HUES6 (cell line): ENCODE data around the gene OCA2.

Experiments
- H3K27ac ChIP-seq: 2 replicates; pipeline ENCODE4 v1.7.0; 2013; ENCODE audit warnings: low read depth, mild to moderate bottlenecking, low read length, inconsistent platforms
- H3K27me3 ChIP-seq: 2 replicates; pipeline ENCODE4 v1.6.1; 2013; ENCODE audit warnings: low read length; ENCODE audit not compliant: control insufficient read depth, insufficient read depth
- H3K36me3 ChIP-seq: 2 replicates; pipeline ENCODE4 v1.6.1; 2013; ENCODE audit warnings: low read length; ENCODE audit not compliant: control insufficient read depth, insufficient read depth
- H3K4me1 ChIP-seq: 2 replicates; pipeline ENCODE4 v1.6.1; 2013; ENCODE audit warnings: low read length; ENCODE audit not compliant: control insufficient read depth, insufficient read depth
- H3K4me3 ChIP-seq: 2 replicates; pipeline ENCODE4 v1.5.1; 2013; ENCODE audit warnings: low read depth, low read length
- H3K9ac ChIP-seq: one replicate; pipeline ENCODE4 v1.6.1; 2013; ENCODE audit warnings: mild to moderate bottlenecking, low read length
- H3K9me3 ChIP-seq: 2 replicates; pipeline ENCODE4 v1.6.1; 2013; ENCODE audit warnings: low read depth, low read length; ENCODE audit not compliant: control insufficient read depth, insufficient read depth

Gene OCA2

GRCh38 chr15:28101983-28102441 lies 2.9 kb upstream of the OCA2 start:
- H3K27me3 ChIP-seq = peaks cover 87% of the 10 kb centered on the region
- H3K27ac ChIP-seq = no peak overlapping the region
- no peak overlapping the region for H3K9ac ChIP-seq
- H3K36me3 ChIP-seq = no peaks in the 10 kb centered on the region
- H3K9me3 ChIP-seq = no peaks in the 10 kb centered on the region
- peaks cover 20% of the 10 kb centered on the region; the same call in 1 of the 2 replicates for H3K4me1 ChIP-seq
- no peak overlapping the region for H3K4me3 ChIP-seq

DNA sequence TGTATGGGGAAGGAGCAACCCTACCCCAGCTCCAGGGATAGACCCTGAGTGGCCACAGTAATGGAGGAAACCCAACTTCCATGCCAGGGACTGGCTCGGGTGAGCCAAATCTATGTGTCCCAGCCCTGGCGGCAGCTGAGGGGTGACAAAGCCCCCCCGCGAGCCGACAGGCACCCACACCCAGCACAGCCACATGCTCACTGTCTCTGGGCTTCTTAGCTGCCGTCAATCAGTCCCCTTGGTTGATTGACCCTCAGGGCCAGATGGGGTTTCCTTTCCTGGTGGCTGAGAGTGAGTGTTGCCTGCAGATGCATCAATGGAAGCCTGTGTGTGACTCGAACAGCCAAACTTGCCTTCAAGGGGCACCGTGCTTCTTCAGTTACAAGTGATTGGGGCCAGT lies 2.1 kb upstream of the OCA2 start:
- H3K27me3 ChIP-seq = peaks cover 87% of the 10 kb centered on the region
- H3K36me3 ChIP-seq = no peaks in the 10 kb centered on the region
- H3K9ac ChIP-seq = no peak overlapping the region
- no peaks in the 10 kb centered on the region for H3K9me3 ChIP-seq
- no peak overlapping the region for H3K27ac ChIP-seq
- H3K4me3 ChIP-seq = no peak overlapping the region
- H3K4me1 ChIP-seq = peaks cover 25% of the 10 kb centered on the region; the same call in 1 of the 2 replicates

DNA sequence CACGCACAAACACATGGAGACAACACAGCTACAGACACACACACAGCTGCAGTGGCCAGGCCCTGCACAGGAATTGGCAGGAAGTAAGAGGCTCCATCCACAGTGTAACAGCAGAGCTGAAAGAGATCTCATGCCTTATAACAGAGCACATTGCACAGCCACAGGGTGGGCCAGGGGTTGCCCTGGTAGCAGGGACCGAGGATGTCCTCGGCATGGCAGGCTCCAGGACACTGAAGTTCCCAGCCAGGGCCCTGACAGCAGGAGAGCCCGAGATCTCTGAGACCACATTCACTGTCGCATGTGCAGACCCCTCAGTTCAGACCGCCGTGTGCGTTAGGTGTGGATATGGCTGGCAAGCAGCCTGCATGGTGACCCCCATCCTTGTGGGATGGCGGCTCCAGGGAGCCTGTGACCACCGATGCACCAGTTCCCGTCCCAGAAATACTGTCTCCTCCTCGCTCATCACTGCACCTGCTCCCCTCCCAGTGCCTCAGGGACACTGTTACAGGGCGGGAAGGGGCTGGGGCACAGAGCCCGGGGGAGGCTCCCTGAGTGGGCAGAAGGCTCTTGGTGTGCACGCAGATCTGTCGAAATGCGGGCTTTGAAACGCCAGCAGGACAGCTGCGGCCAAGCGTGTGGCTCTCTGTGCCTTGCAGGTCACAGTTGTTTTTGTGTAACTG lies 1.5 kb upstream of the OCA2 start:
- no peak overlapping the region for H3K9ac ChIP-seq
- no peak overlapping the region for H3K27ac ChIP-seq
- no peak overlapping the region for H3K4me3 ChIP-seq
- no peaks in the 10 kb centered on the region for H3K36me3 ChIP-seq
- peaks cover 87% of the 10 kb centered on the region for H3K27me3 ChIP-seq
- H3K4me1 ChIP-seq = peaks cover 26% of the 10 kb centered on the region; the same call in 1 of the 2 replicates
- no peaks in the 10 kb centered on the region for H3K9me3 ChIP-seq

- Histone ChIP-seq H3K9ac (no peak overlapping the region), H3K4me1 (peaks cover 28% of the 10 kb centered on the region; the same call in 1 of the 2 replicates), H3K9me3 (no peaks in the 10 kb centered on the region), H3K27me3 (peaks cover 88% of the 10 kb centered on the region), H3K36me3 (no peaks in the 10 kb centered on the region), H3K27ac (no peak overlapping the region), H3K4me3 (peak overlapping the region; percentile 57)
Observed at GRCh38 chr15:28099555-28100140, 533 bp upstream of the OCA2 start.

DNA sequence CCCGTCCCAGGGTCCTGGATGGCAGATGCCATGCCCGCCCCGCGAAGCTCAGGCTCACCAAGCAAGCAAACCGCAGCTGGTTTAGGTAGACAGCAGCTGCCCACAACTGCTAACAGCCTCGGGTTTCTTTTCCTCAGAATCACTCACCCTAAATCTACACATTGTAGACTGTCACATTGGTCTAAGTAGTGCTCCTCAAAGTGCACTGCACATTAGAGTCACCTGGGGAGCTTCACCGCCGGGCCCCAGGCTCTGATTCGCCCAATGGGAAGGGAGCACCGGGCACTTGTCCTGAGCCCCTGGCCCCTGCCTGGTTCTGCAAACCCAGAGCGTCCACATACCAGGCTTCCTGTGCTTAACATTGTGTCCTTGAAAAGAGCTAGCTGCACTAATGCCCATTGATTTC lies 752 bp downstream of the OCA2 start:
- no peaks in the 10 kb centered on the region for H3K9me3 ChIP-seq
- no peak overlapping the region for H3K9ac ChIP-seq
- peaks cover 95% of the 10 kb centered on the region for H3K27me3 ChIP-seq
- no peak overlapping the region for H3K27ac ChIP-seq
- H3K36me3 ChIP-seq = no peaks in the 10 kb centered on the region
- peaks cover 31% of the 10 kb centered on the region for H3K4me1 ChIP-seq
- H3K4me3 ChIP-seq = peak overlapping the region; percentile 67; the same call in 1 of the 2 replicates

DNA sequence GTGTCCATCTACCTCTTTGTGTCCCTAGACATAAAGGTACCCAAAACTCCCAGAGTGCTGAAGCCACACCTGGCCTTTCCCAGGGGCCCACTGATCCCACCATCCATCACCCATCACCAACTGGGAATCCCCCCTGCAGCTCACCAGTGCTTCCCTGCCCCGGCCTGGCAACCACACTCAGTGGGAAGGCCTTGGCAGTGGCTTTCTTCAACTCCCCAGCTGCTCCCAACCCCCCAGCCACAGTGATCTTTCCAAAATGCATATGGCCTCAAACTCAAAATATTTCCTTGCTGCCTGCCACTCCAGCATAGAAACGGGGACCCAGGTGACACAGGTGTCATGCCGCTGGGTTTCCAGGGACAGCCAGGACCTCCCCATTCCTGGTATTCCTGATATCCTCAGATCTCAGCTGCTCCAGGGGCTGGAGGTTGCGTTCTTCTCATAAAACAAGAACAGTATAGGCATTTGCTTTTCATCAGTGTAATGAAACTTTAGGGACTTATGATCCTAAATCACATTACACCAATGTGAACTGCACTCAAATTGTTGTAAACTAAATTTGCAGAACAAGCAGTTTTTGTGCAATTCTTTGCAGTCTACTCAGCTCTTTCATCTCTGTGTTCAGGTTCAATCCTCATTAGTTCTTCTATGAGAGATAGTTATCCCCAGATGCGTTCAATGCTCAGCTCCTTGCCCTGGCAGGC lies 1.3 kb downstream of the OCA2 start:
- peaks cover 96% of the 10 kb centered on the region for H3K27me3 ChIP-seq
- no peaks in the 10 kb centered on the region for H3K36me3 ChIP-seq
- H3K4me3 ChIP-seq = no peak overlapping the region
- peaks cover 31% of the 10 kb centered on the region for H3K4me1 ChIP-seq
- H3K9ac ChIP-seq = no peak overlapping the region
- no peaks in the 10 kb centered on the region for H3K9me3 ChIP-seq
- no peak overlapping the region for H3K27ac ChIP-seq

DNA sequence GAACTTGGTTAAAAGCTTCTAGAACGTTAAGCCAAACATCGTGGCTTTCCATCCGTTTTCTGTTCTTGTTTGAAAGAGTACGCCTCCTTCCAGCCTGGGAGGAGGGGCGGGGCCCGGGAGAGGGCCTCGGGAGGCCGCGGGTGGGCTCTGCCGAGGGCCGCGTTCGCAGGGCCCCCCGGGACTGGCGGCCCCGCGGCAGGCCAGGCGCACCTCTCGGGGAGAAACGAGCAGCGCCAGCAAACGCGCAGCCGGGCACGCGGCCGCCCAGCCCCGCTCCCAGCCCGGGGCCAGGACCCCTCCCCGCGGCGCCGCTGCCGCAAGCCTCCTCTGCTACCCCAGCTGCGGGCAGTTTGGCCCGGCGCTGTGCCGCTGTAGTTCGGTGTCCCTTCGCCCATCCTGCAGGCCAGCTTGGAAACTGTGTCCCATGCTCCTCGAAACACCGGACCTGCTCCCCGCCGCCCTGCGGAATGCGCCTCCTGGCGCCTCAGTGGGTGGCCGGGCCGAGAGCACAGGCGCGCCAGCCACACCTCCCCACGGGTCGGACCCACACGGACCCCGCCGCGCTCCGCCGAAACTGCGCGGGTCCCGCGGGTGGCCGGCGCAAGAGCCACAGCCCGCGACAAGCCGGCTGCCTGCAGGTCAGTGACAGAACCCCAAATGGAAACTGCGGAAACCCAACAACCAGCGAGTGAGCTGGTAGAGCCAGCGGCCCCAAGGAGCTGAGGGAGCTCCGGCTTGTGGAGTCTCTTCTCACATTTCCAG lies 2.3 kb downstream of the OCA2 start:
- Histone ChIP-seq H3K9ac (peak overlapping the region; percentile 30), H3K4me3 (peak overlapping the region; percentile 68), H3K27me3 (peaks cover 97% of the 10 kb centered on the region)

DNA sequence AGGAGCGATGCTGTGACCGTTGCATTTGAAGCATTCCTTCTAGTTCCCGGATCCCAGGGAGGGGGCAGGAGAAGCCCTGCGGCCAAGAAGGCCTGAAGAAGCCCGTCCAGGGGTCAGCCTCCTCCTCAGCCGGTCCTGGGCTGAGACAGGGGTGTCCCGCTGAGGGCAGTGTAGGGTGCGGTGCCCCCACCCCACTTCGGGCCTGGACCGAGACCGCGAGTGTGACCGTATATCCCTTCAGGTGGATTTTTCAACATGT lies 2.8 kb downstream of the OCA2 start:
- H3K9me3 ChIP-seq = peaks cover 3% of the 10 kb centered on the region; the same call in 1 of the 2 replicates
- peak overlapping the region; percentile 68 for H3K4me3 ChIP-seq
- peaks cover 92% of the 10 kb centered on the region for H3K27me3 ChIP-seq
- peak overlapping the region; percentile 30 for H3K9ac ChIP-seq
- H3K36me3 ChIP-seq = no peaks in the 10 kb centered on the region
- H3K4me1 ChIP-seq = peaks cover 31% of the 10 kb centered on the region
- H3K27ac ChIP-seq = no peak overlapping the region

More for the DNA sequence above, 2.3 kb downstream of the OCA2 start:
- no peaks in the 10 kb centered on the region for H3K36me3 ChIP-seq
- H3K4me1 ChIP-seq = peaks cover 31% of the 10 kb centered on the region
- H3K27ac ChIP-seq = no peak overlapping the region
- no peaks in the 10 kb centered on the region for H3K9me3 ChIP-seq

- Histone ChIP-seq H3K4me1 (peaks cover 31% of the 10 kb centered on the region), H3K9ac (peak overlapping the region; percentile 1), H3K4me3 (peak overlapping the region; percentile 68), H3K27me3 (peaks cover 78% of the 10 kb centered on the region), H3K36me3 (no peaks in the 10 kb centered on the region), H3K9me3 (peaks cover 7% of the 10 kb centered on the region; the same call in 1 of the 2 replicates), H3K27ac (no peak overlapping the region)
Observed at GRCh38 chr15:28094732-28095521, 4.2 kb downstream of the OCA2 start.

GRCh38 chr15:28093752-28094535 lies 5.2 kb downstream of the OCA2 start:
- peaks cover 70% of the 10 kb centered on the region for H3K27me3 ChIP-seq
- peak overlapping the region; percentile 68 for H3K4me3 ChIP-seq
- no peaks in the 10 kb centered on the region for H3K36me3 ChIP-seq
- no peak overlapping the region for H3K27ac ChIP-seq
- peaks cover 7% of the 10 kb centered on the region; the same call in 1 of the 2 replicates for H3K9me3 ChIP-seq
- H3K9ac ChIP-seq = no peak overlapping the region
- H3K4me1 ChIP-seq = peaks cover 27% of the 10 kb centered on the region
